Keratinocyte (primary cell): ENCODE measurements around the gene CD3E. TPM values are rescaled to one million over a fixed set of nuclear protein-coding genes. Genes with fewer than 3 reads are reported as not detected.

Experiments
- DNase-seq: peaks from one replicate; pipeline ENCODE4 v3.0.0-alpha.2; 2011; ENCODE audit warnings: low read depth, missing footprints, low spot score
- FAIRE-seq: peaks from 2 replicates; lab custom pipeline; 2011; peaks lifted over from hg19 to GRCh38; lab: Jason Lieb, UNC
- H2AFZ ChIP-seq: 2 replicates; pipeline ENCODE4 v1.6.0; 2012; ENCODE audit warnings: low read length, control low read depth, inconsistent platforms; ENCODE audit not compliant: control insufficient read depth
- H3K27ac ChIP-seq: 2 replicates; pipeline ENCODE4 v1.5.1; 2011; ENCODE audit warnings: low read length; ENCODE audit not compliant: control insufficient read depth, insufficient read depth
- H3K27me3 ChIP-seq: 3 replicates; pipeline ENCODE4 v1.6.0; 2011; ENCODE audit warnings: low read length; ENCODE audit not compliant: control insufficient read depth, insufficient read depth; ENCODE audit errors: extremely low read depth
- H3K36me3 ChIP-seq, 2 experiments: 2 replicates in 1 of 2; 3 replicates in 1 of 2; pipeline ENCODE4 v1.5.1; 2011; ENCODE audit warnings: low read length in 2 of 2, mild to moderate bottlenecking in 1 of 2; ENCODE audit not compliant: control insufficient read depth in 2 of 2, insufficient read depth in 2 of 2; ENCODE audit errors: extremely low read depth in 1 of 2
- H3K4me1 ChIP-seq: 3 replicates; pipeline ENCODE4 v1.5.1; 2011; ENCODE audit warnings: low read length; ENCODE audit not compliant: control insufficient read depth, insufficient read depth; ENCODE audit errors: extremely low read depth
- H3K4me2 ChIP-seq: 3 replicates; pipeline ENCODE4 v1.6.0; 2011; ENCODE audit warnings: low read depth, low read length; ENCODE audit not compliant: control insufficient read depth, insufficient read depth; ENCODE audit errors: extremely low read depth
- H3K4me3 ChIP-seq, 3 experiments: fragments of 200-600 bp in 1 of 3; sonication (generic) in 1 of 3; 2 replicates in 2 of 3; 3 replicates in 1 of 3; pipeline ENCODE4 v1.5.1; 2011 to 2016; ENCODE audit warnings: low read length in 3 of 3, mild to moderate bottlenecking in 3 of 3, control low read depth in 2 of 3, inconsistent platforms in 1 of 3, low read depth in 1 of 3, mixed read lengths in 1 of 3, mixed run types in 1 of 3, moderate library complexity in 1 of 3; ENCODE audit not compliant: control insufficient read depth in 2 of 3, insufficient read depth in 2 of 3; ENCODE audit errors: extremely low read depth in 1 of 3
- H3K79me2 ChIP-seq: 2 replicates; pipeline ENCODE4 v1.6.0; 2012; ENCODE audit warnings: low read length; ENCODE audit not compliant: control insufficient read depth, insufficient read depth
- H3K9ac ChIP-seq: 3 replicates; pipeline ENCODE4 v1.6.0; 2011; ENCODE audit warnings: low read length; ENCODE audit not compliant: control insufficient read depth, insufficient read depth; ENCODE audit errors: extremely low read depth
- H3K9me1 ChIP-seq: 3 replicates; pipeline ENCODE4 v1.6.0; 2011; ENCODE audit warnings: low read length; ENCODE audit not compliant: control insufficient read depth, insufficient read depth; ENCODE audit errors: extremely low read depth
- H3K9me3 ChIP-seq: 2 replicates; pipeline ENCODE4 v1.5.1; 2012; ENCODE audit warnings: low read depth, low read length; ENCODE audit not compliant: control insufficient read depth
- H4K20me1 ChIP-seq: 3 replicates; pipeline ENCODE4 v1.6.0; 2011; ENCODE audit warnings: low read length; ENCODE audit not compliant: control insufficient read depth, insufficient read depth; ENCODE audit errors: extremely low read depth
- EZH2 ChIP-seq: IDR thresholded peaks from one replicate; pipeline ENCODE4 v1.6.1; 2012; ENCODE audit warnings: inconsistent platforms, mild to moderate bottlenecking, low read length, moderate library complexity
- dilution Hi-C: fragments of 300-500 bp; cut with MboI; formaldehyde crosslinking; loops from one replicate; pipeline ENCODE4 v1.7.0; 2020; ENCODE audit warnings: low sequenced_read_pairs; ENCODE audit not compliant: extremely low pct_ligation_motif_present
- polyA plus RNA-seq, 5 experiments: library from polyadenylated mRNA; depleted of rRNA in 3 of 5; stranded (reverse) in 3 of 5; stranded (forward) in 1 of 5; unstranded in 1 of 5; fragments of >200 nt; gene quantifications; 1 replicate in 1 of 5; 2 replicates in 3 of 5; 3 replicates in 1 of 5; pipeline versions ENCODE4 v1.2.1 to v1.2.3, GENCODE V29; 2011 to 2012; ENCODE audit warnings: missing spikeins in 2 of 5, low read depth in 1 of 5, low replicate concordance in 1 of 5
- TF ChIP-seq, protein P1 (sequence below), 3 experiments: IDR thresholded peaks in 1 of 3; conservative IDR thresholded peaks in 1 of 3; optimal IDR thresholded peaks in 1 of 3; 2 replicates in 2 of 3; 3 replicates in 1 of 3; pipeline versions ENCODE3 to v1.5.1; 2011; ENCODE audit warnings: low read length in 3 of 3, mild to moderate bottlenecking in 3 of 3, moderate library complexity in 2 of 3, control low read depth in 1 of 3, inconsistent platforms in 1 of 3; ENCODE audit not compliant: insufficient read depth in 2 of 3; ENCODE audit errors: extremely low read depth in 1 of 3

Gene CD3E
- polyA plus RNA-seq, 1 donor (not counting 4 experiments of a cell fraction or from before 2014, with no cell fraction given): not detected

DNA sequence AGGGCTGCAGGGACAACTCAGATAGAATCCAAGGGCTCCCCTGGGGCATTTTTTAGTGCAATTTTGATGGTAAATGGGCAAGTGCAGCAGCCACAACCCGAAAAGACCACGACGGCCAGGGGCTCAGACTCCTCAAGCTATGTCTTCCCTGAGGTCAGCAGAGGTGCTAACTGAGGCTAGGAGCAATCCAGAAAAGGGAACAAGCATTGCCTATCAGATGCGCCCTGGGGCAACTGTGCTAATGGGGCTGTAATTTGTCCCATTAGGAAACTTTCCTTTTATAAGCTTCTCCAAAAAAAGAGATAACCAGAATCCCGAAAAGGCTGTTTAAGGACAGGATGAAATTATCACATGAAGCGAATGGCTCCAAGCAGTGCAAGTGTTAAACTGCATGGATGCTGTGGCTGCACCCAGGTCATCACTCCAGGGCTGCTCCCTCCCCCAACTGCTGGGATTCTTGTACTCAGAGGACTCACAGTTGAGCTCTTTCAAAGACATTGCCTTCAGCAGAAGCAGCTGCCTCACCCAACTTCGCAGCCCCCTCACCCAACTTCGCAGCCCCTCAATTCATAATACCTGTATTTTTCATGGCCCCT is 2.8 kb upstream of the CD3E start:
- Histone ChIP-seq H3K9me3 (no peaks in the 10 kb centered on the region), H3K9ac (no peak overlapping the region), H3K4me2 (no peak overlapping the region), H3K27ac (no peak overlapping the region), H2AFZ (no peak overlapping the region), H4K20me1 (no peaks in the 10 kb centered on the region), H3K4me1 (no peaks in the 10 kb centered on the region), H3K9me1 (no peaks in the 10 kb centered on the region), H3K79me2 (no peaks in the 10 kb centered on the region), H3K36me3 (no peaks in the 10 kb centered on the region), H3K4me3 (no peak overlapping the region), H3K27me3 (peaks cover 5% of the 10 kb centered on the region)
- TF ChIP-seq, protein P1, sequence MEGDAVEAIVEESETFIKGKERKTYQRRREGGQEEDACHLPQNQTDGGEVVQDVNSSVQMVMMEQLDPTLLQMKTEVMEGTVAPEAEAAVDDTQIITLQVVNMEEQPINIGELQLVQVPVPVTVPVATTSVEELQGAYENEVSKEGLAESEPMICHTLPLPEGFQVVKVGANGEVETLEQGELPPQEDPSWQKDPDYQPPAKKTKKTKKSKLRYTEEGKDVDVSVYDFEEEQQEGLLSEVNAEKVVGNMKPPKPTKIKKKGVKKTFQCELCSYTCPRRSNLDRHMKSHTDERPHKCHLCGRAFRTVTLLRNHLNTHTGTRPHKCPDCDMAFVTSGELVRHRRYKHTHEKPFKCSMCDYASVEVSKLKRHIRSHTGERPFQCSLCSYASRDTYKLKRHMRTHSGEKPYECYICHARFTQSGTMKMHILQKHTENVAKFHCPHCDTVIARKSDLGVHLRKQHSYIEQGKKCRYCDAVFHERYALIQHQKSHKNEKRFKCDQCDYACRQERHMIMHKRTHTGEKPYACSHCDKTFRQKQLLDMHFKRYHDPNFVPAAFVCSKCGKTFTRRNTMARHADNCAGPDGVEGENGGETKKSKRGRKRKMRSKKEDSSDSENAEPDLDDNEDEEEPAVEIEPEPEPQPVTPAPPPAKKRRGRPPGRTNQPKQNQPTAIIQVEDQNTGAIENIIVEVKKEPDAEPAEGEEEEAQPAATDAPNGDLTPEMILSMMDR (optimal IDR thresholded peaks at IDR 0.05 in 1 of 3, IDR thresholded peaks at IDR 0.05 in 1 of 3, conservative IDR thresholded peaks at IDR 0.05 in 1 of 3; ENCODE audit: extremely low read depth in 1 of 3, insufficient read depth in 2 of 3, low read length in 3 of 3): no peak
- TF ChIP-seq EZH2: no peak
- FAIRE-seq (no peak), DNase-seq (no peak)
- dilution Hi-C loops: no loop called here

DNA sequence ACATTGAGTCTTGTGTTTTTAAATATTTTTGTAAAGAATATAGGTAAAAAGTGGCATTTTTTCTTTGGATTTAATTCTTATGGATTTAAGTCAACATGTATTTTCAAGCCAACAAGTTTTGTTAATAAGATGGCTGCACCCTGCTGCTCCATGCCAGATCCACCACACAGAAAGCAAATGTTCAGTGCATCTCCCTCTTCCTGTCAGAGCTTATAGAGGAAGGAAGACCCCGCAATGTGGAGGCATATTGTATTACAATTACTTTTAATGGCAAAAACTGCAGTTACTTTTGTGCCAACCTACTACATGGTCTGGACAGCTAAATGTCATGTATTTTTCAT is 333 bp upstream of the CD3E start:
- H3K4me3 ChIP-seq: no peak overlapping the region
- DNase-seq: no peak
- no peak for FAIRE-seq
- no peak overlapping the region for H3K9ac ChIP-seq
- H2AFZ ChIP-seq: no peak overlapping the region
- H3K27me3 ChIP-seq: peaks cover 5% of the 10 kb centered on the region
- H3K27ac ChIP-seq: no peak overlapping the region
- H3K4me2 ChIP-seq: no peak overlapping the region
- H4K20me1 ChIP-seq: no peaks in the 10 kb centered on the region
- H3K36me3 ChIP-seq: no peaks in the 10 kb centered on the region
- H3K9me3 ChIP-seq: no peaks in the 10 kb centered on the region
- dilution Hi-C loops: no loop called here
- H3K4me1 ChIP-seq: no peaks in the 10 kb centered on the region
- H3K9me1 ChIP-seq: no peaks in the 10 kb centered on the region
- no peak for TF ChIP-seq EZH2
- TF ChIP-seq, protein P1 (optimal IDR thresholded peaks at IDR 0.05 in 1 of 3, IDR thresholded peaks at IDR 0.05 in 1 of 3, conservative IDR thresholded peaks at IDR 0.05 in 1 of 3; ENCODE audit: extremely low read depth in 1 of 3, insufficient read depth in 2 of 3, low read length in 3 of 3): no peak
- no peaks in the 10 kb centered on the region for H3K79me2 ChIP-seq
